Head of caudate nucleus (tissue), 42 donors: ENCODE measurements around the gene DCHS2.
"Not testable (repeated sequence)": the region's sequence is repeated elsewhere in the genome, so short reads cannot be mapped to it uniquely, and the experiment has no call there.

Experiments
- DNase-seq, 42 donors: peaks; one replicate each; pipeline versions ENCODE4 v3.0.0 to v3.0.0-alpha.2; 2020 to 2021; ENCODE audit warnings: mixed read lengths in 7 of 42
- intact Hi-C: fragments of 100-400 bp; cut with DNase I; formaldehyde crosslinking; loops from one replicate; pipeline ENCODE4 v1.15.0; 2022

The DCHS2 gene

GRCh38 chr4:154304679-154305078 lies 186.9 kb downstream of the DCHS2 start:
- intact Hi-C loops: no loop called here
- DNase-seq: no peak

DNA sequence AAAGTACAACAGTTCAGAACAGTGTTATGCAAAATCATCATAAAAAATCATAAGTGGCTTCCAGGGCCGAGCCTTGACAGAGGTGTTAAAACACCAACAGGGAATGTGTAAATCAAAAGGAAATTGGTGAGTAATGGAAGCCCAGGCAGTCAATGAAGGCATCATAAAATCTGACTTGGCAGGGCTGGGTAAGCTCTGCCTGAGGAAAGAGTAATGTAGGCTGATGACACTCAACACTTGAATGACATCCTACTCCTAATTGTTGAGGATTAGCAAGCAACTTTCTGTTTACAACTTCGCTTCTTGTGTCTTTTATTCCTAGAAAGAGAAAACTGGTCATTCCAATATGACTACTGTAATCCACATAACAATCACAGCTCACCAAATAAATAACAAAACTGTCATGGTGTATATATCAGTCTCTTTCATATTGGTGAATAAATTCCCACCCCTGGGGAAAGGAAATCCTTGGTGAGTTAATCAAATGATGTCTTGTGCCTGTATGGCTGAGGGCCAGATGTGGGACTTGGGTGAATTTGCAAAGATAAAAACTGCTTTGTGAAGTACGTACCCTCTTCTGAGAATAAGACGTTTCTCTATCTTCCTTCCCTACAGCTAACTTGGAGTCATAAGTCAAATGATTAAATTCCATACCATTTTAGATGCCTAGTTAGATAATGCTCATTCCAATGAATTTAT lies 196.8 kb downstream of the DCHS2 start:
- no peak for DNase-seq
- intact Hi-C loops: no loop called here

GRCh38 chr4:154293427-154293826 lies 198.2 kb downstream of the DCHS2 start:
- intact Hi-C loops: no loop called here
- no peak for DNase-seq

GRCh38 chr4:154292589-154292988 lies 199.0 kb downstream of the DCHS2 start:
- DNase-seq: no peak
- intact Hi-C loops: no loop called here

DNA sequence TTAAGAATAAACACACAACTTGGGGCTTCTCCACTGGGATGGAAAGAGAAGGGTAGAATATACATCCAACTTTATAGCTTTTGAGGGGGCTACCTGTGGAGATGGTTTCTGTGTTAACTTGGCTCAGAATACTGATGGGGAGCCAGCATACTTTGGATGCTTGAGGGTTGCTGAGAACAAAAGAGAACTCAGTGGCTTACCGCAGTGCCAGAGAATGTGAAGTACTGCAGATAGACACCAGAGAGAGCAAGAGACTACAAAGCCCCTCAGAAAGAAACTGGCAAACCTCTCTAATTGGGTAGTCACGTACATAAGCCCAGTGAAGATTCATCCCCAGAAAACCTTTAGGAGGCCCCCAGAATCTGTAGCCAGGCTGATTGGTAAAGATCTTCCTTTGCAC lies 214.4 kb downstream of the DCHS2 start:
- no peak for DNase-seq
- intact Hi-C loops: no loop called here

DNA sequence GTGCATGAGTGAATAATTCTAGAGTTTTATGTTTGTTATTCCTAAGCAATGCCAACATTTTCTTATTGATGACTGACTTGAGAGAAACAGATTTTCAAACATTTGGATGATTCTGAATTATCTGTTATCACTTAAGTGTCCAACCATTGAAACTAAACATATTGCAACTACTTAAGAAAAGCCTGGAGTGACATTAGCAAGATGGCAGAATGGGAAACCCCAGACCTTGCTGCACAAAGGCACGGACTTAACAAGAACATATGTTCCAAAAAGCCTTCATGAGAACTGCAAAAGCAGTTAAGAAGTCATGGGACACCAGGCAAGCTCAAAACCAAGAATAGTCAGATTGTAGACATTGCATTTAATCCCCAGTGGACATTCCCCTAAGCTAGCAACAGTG lies 215.1 kb downstream of the DCHS2 start:
- DNase-seq: no peak
- intact Hi-C loops: no loop called here

DNA sequence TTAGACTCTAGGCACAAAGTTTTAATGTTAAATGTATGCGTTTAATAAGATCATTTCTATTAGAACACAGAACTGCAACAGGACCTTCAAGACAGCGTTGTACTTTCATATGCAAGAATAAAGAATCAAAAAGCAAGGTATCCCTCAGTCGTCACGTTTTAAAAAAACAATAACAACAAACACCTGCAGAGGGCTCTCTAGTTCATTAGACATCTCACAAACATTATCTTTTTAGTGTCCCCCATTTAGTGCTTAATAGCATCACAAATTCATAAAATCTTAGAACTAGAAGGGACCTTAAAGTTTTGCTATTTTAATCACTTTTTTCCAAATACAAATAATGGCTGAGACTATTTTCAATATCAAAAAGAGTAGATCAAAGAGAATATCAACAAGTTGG lies 236.6 kb downstream of the DCHS2 start:
- DNase-seq: no peak
- intact Hi-C loops: no loop called here

DNA sequence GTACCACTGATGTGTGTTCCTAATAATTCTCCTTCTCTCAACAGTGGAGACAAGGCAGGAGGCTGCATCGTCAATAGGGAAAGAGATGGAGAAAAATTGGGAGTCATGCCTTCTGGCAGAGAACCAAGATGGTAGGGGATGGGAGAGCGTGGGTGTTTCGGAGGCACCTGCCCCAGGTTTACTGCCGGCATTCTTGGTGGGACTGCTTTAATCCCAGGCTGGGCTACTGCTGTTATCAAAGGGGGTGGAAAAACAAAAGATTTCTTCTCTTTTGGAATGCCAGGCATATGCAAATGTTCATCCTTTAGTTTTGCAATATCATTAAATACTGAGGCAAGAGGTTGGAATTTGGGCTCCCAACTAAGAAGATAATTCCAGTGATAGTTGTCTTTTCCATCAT lies 257.0 kb downstream of the DCHS2 start:
- DNase-seq: no peak
- intact Hi-C loops: no loop called here

DNA sequence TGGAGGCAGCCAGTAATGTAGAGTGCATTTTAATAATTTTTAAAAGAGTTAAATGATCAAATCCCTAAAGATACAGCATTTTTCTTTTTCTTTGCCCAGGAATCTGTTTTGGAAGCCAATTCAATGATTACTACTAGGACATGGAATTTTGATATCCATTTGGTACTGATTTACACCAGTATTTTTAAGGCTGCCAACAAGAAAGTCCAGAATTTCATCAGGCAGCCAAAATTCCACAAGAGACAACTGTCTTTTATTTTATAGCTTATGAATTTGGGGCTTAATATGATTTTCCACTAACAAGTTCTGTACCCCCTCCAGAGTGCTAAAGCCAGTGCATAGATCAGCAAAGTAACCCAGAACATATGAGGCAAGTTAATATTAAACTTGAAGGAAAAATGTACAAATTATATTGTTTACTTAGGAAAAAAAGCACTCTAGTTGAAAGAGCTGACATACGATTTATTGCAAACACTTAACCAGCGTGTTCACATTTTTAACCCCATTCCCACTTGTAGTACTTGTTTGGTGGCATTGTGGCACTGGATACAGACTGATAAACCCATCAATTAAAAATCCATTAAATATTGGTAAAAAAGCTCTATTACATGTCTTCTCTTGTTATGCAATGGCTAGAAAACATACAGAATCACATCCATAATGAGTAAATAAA lies 259.7 kb downstream of the DCHS2 start:
- intact Hi-C loops: no loop called here
- DNase-seq: no peak

- intact Hi-C loops: no loop called here
- no peak for DNase-seq
Observed at GRCh38 chr4:154230723-154231122, 260.9 kb downstream of the DCHS2 start.

GRCh38 chr4:154230091-154230490 lies 261.5 kb downstream of the DCHS2 start:
- intact Hi-C loops: no loop called here
- no peak for DNase-seq

DNA sequence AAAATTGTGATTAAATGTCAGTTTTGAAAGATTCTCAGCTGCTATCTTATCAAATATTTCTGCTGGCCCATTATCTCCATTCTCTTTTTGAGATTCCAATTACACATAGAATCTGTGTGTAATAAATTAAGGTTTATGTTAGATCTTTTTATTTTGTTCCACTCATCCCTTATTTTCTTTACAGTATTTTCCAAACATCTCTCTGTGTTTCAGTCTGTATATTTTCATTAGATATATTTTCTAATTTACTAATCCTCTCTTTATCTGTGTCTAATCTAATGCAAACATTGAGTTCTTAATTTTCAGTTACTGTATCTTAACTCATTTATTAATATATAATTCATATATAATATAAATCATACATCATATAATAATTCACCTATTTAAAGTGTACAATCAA lies 268.7 kb downstream of the DCHS2 start:
- no peak for DNase-seq
- intact Hi-C loops: no loop called here

GRCh38 chr4:154218051-154218450 lies 273.5 kb downstream of the DCHS2 start:
- intact Hi-C loops: no loop called here
- no peak for DNase-seq

DNA sequence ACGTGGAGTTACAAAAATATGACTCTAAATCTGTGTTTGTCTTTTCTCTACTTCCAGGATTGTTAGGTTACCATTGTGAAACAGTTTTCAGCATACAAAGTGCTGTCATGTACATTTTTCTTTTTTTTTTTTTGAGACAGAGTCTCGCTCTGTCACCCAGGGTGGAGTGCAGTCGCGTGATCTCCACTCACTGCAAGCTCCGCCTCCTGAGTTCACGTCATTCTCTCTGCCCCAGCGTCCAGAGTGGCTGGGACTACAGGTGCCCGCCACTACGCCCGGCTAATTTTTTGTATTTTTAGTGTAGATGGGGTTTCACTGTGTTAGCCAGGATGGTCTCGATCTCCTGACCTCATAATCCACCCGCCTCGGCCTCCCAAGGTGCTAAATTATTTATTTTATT lies 274.2 kb downstream of the DCHS2 start:
- intact Hi-C loops, DNase-seq: not testable (repeated sequence)

- intact Hi-C loops: no loop called here
- DNase-seq: no peak
Observed at GRCh38 chr4:154211506-154211905, 280.1 kb downstream of the DCHS2 start.

DNA sequence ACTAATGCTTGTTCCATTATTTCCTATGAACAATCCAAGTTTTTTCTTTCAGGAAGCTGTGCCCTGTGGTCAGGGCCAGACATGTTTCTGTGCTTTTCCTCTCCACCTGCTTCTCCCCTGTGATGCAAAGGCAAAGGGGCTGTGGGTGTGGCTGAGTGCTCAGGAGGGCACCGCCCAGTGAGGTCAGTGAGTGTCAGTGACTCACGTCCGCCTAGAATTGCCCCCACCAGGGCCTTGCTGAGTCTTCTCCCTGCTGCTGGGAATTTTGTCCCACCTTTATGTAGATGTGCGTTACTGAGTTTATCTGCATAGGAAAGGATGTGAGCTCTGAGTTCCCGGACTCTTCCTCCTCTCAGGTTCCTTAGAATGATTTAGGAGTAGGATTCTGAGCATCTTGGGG lies 283.2 kb downstream of the DCHS2 start:
- no peak for DNase-seq
- intact Hi-C loops: no loop called here

DNA sequence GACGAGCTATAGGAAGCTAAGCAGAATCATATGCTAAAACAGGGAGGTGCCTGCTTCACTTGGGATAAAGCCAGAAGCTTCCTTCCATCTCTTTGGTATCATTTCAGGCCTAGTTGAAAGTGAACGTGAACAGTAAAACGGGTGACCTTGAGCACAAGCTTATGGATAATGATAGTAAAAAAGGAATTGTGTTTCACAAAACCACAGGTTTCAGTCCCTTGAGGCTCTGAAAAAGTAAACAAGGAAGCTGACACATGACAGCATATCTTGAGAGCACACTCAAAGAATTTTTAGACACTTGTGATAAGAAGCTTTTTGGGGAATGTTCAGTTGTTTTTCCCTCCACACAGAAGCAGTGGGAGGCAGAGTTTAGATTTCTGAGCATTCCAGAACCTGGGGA lies 286.1 kb downstream of the DCHS2 start:
- intact Hi-C loops: no loop called here
- DNase-seq: no peak

GRCh38 chr4:154194649-154195048 lies 296.9 kb downstream of the DCHS2 start:
- no peak for DNase-seq
- intact Hi-C loops: no loop called here

GRCh38 chr4:154192585-154192984 lies 299.0 kb downstream of the DCHS2 start:
- no peak for DNase-seq
- intact Hi-C loops: no loop called here

- DNase-seq: no peak
- intact Hi-C loops: no loop called here
Observed at GRCh38 chr4:154189346-154189745, 302.3 kb downstream of the DCHS2 start.

DNA sequence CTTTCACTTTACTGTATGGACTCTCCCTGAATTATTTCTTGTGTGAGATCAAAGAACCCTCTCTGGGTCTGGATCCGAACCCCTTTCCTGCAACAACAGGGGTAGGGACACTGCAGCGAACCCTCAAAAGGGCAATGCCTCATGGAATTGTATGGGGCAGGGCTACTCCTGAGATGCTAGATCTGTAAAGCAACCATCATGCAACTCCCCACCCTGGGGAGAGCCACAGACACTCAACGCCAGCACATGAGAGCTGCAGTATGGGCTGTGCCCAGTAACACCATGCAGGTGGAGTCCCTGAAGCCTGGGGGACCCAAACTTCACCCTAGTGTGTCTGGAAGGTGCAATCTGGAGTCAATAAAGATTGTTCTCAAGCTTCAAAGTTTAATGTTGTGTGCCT lies 304.7 kb downstream of the DCHS2 start:
- intact Hi-C loops: no loop called here
- no peak for DNase-seq
